Measurements from ENCODE around the gene ACTL7A. TPM values are rescaled to one million over a fixed set of nuclear protein-coding genes. Genes with fewer than 3 reads are reported as not detected.

ACTL7A gene
- not detected for total RNA-seq

- H3K36me3 ChIP-seq = no peaks in the 10 kb centered on the region
- no peak within 1 kb of the TSS for H3K9ac ChIP-seq (ENCODE audit: low read depth in 2 of 2, low read length in 2 of 2)
- H3K9me3 ChIP-seq = no peaks in the 10 kb centered on the region
- H3K27me3 ChIP-seq = no peaks in the 10 kb centered on the region
- no peaks in the 10 kb centered on the region for H3K4me1 ChIP-seq
- DNase-seq = no peak
- no peak within 1 kb of the TSS for H3K4me3 ChIP-seq
- H3K27ac ChIP-seq = no peak within 1 kb of the TSS
- no peak for TF ChIP-seq CTCF (IDR thresholded peaks at IDR 0.05)
- intact Hi-C loops (cut with DNase I) = no loop called here
Observed at GRCh38 chr9:108861997-108862396, at the start of gene ACTL7A. Gene ACTL7A (plus strand): TSS chr9:108862266. CDS start chr9:108862323, 57 bp downstream.

- Histone ChIP-seq H3K4me3 (no peak overlapping the region), H3K27me3 (no peaks in the 10 kb centered on the region), H3K9me3 (no peaks in the 10 kb centered on the region), H3K9ac (ENCODE audit: low read depth in 2 of 2, low read length in 2 of 2) (no peak overlapping the region), H3K27ac (no peak overlapping the region), H3K36me3 (no peaks in the 10 kb centered on the region), H3K4me1 (no peaks in the 10 kb centered on the region)
- DNase-seq = no peak
- no peak for TF ChIP-seq CTCF (IDR thresholded peaks at IDR 0.05)
- intact Hi-C loops (cut with DNase I) = no loop called here
Observed at GRCh38 chr9:108812396-108813025, 49.6 kb upstream of the ACTL7A start.

- no peak overlapping the region for H3K9ac ChIP-seq (ENCODE audit: low read depth in 2 of 2, low read length in 2 of 2)
- DNase-seq = no peak
Observed at GRCh38 chr9:108813951-108814601, 48.0 kb upstream of the ACTL7A start.

GRCh38 chr9:108815156-108815555, 46.9 kb upstream of the ACTL7A start:
- H3K4me1 ChIP-seq = no peaks in the 10 kb centered on the region
- no peak for DNase-seq
- no peak overlapping the region for H3K27ac ChIP-seq
- intact Hi-C loops (cut with DNase I) = no loop called here
- H3K27me3 ChIP-seq = no peaks in the 10 kb centered on the region
- no peak overlapping the region for H3K9ac ChIP-seq (ENCODE audit: low read depth in 2 of 2, low read length in 2 of 2)
- H3K36me3 ChIP-seq = no peaks in the 10 kb centered on the region
- no peak overlapping the region for H3K4me3 ChIP-seq
- H3K9me3 ChIP-seq = no peaks in the 10 kb centered on the region
- TF ChIP-seq CTCF (IDR thresholded peaks at IDR 0.05) = no peak

More at GRCh38 chr9:108813951-108814601, 48.0 kb upstream of the ACTL7A start:
- no peak overlapping the region for H3K27ac ChIP-seq
- H3K36me3 ChIP-seq = no peaks in the 10 kb centered on the region
- no peaks in the 10 kb centered on the region for H3K4me1 ChIP-seq
- intact Hi-C loops (cut with DNase I) = no loop called here
- TF ChIP-seq CTCF (IDR thresholded peaks at IDR 0.05) = no peak
- no peaks in the 10 kb centered on the region for H3K9me3 ChIP-seq
- no peak overlapping the region for H3K4me3 ChIP-seq
- no peaks in the 10 kb centered on the region for H3K27me3 ChIP-seq

GRCh38 chr9:108816037-108816436, 46.0 kb upstream of the ACTL7A start:
- DNase-seq = no peak
- no peaks in the 10 kb centered on the region for H3K9me3 ChIP-seq
- no peak overlapping the region for H3K27ac ChIP-seq
- no peak overlapping the region for H3K4me3 ChIP-seq
- no peaks in the 10 kb centered on the region for H3K27me3 ChIP-seq
- H3K4me1 ChIP-seq = no peaks in the 10 kb centered on the region
- H3K9ac ChIP-seq (ENCODE audit: low read depth in 2 of 2, low read length in 2 of 2) = no peak overlapping the region
- intact Hi-C loops (cut with DNase I) = no loop called here
- TF ChIP-seq CTCF (IDR thresholded peaks at IDR 0.05) = no peak
- no peaks in the 10 kb centered on the region for H3K36me3 ChIP-seq

Data from colonic mucosa (tissue), 4 donors.